ENCODE data around the gene FAM117B.
"Not testable (repeated sequence)": the region's sequence is repeated elsewhere in the genome, so short reads cannot be mapped to it uniquely, and the experiment has no call there.

Gene FAM117B

DNA sequence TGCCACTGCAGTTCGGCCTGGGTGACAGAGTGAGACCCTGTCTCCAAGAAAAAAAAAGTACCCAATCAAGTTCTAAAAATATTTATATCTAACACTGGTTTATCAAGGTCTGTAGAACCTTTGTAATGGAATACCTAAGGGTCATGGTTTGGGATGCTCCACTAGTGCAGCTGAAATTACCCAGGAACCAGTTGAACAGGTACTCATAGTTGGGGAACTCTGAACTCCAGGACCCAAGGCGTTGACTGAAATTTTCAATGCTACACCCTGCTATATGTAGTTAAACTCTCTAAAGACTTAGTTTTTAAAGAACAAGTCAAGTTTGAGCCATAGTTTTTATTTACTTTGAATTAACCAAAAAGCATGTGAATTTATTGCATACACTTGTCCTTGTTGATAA is 55.1 kb downstream of the FAM117B start:
- peaks cover 51% of the 10 kb centered on the region for H4K20me1 ChIP-seq
- no peaks in the 10 kb centered on the region for H3K36me3 ChIP-seq
- H3K27ac ChIP-seq, result no peak overlapping the region
- no peaks in the 10 kb centered on the region for H3K27me3 ChIP-seq
- no peak overlapping the region for H3K4me3 ChIP-seq
- H3K9me3 ChIP-seq, result no peaks in the 10 kb centered on the region
- no peak overlapping the region for H3K4me2 ChIP-seq
- no peak for TF ChIP-seq Cebpa-rat (IDR thresholded peaks at IDR 0.05)
- no peak overlapping the region for H3K9ac ChIP-seq
- no peaks in the 10 kb centered on the region for H3K4me1 ChIP-seq

- Histone ChIP-seq H3K4me1 (no peaks in the 10 kb centered on the region), H3K36me3 (no peaks in the 10 kb centered on the region), H3K9ac (no peak overlapping the region), H3K9me3 (no peaks in the 10 kb centered on the region), H3K4me2 (no peak overlapping the region), H3K27ac (no peak overlapping the region), H4K20me1 (peaks cover 56% of the 10 kb centered on the region), H3K27me3 (no peaks in the 10 kb centered on the region), H3K4me3 (no peak overlapping the region)
- TF ChIP-seq Cebpa-rat (IDR thresholded peaks at IDR 0.05), result no peak
These were observed 55.6 kb downstream of the FAM117B start for GRCh38 chr2:202690321-202690900.

DNA sequence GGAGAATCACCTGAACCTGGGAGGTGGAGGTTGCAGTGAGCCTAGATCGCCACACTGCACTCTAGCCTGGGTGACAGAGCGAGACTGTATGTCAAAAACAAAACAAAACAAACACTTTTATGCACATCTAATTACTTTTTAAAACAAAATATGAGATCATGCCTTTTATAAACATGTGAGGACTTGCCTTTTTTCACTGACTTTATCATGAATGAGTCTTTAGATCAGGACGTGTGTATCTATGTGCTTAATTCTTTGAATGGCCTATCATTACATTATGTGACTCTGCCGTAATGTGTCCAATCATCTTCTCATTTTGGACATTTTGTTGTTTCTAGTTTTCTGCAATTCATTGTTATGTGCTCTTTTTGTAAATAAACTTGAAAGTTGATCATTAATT is 58.7 kb downstream of the FAM117B start:
- Histone ChIP-seq H3K4me1 (no peaks in the 10 kb centered on the region), H3K4me3 (no peak overlapping the region), H3K4me2 (no peak overlapping the region), H3K36me3 (peaks cover 30% of the 10 kb centered on the region), H3K9ac (no peak overlapping the region), H4K20me1 (peaks cover 54% of the 10 kb centered on the region), H3K27me3 (no peaks in the 10 kb centered on the region), H3K27ac (no peak overlapping the region), H3K9me3 (peaks cover 15% of the 10 kb centered on the region; the same call in 1 of the 2 replicates)
- TF ChIP-seq Cebpa-rat (IDR thresholded peaks at IDR 0.05), result no peak

DNA sequence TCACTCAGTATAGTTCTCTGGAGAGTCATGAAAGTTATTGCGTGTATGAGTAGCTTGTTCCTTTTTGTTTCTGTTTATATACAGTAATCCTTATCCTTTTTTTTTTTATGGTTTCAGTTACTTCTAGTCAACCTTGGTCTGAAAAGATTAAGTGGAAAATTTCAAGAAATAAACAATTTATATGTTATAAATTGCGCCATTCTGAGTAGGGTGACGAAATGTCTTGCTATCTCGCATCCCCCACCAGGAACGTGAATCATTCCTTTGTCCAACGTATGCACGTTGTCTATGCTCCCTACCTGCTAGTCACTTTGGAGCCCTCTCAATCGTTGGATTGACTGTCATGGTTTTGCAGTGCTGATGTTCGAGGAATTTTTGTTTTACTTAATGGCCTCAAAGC is 60.4 kb downstream of the FAM117B start:
- H3K9me3 ChIP-seq, result peaks cover 29% of the 10 kb centered on the region
- H3K27me3 ChIP-seq, result no peaks in the 10 kb centered on the region
- H3K4me1 ChIP-seq, result no peaks in the 10 kb centered on the region
- no peak overlapping the region for H3K27ac ChIP-seq
- no peak overlapping the region for H3K9ac ChIP-seq
- H3K4me2 ChIP-seq, result no peak overlapping the region
- H3K4me3 ChIP-seq, result no peak overlapping the region
- peaks cover 39% of the 10 kb centered on the region for H3K36me3 ChIP-seq
- peaks cover 41% of the 10 kb centered on the region for H4K20me1 ChIP-seq
- TF ChIP-seq Cebpa-rat (IDR thresholded peaks at IDR 0.05), result no peak

GRCh38 chr2:202700075-202700901 is 65.5 kb downstream of the FAM117B start:
- Histone ChIP-seq H3K4me2 (no peak overlapping the region), H3K9me3 (peaks cover 50% of the 10 kb centered on the region), H4K20me1 (peaks cover 22% of the 10 kb centered on the region), H3K4me1 (no peaks in the 10 kb centered on the region), H3K36me3 (peaks cover 49% of the 10 kb centered on the region), H3K27ac (no peak overlapping the region), H3K27me3 (no peaks in the 10 kb centered on the region), H3K9ac (no peak overlapping the region), H3K4me3 (no peak overlapping the region)
- no peak for TF ChIP-seq Cebpa-rat (IDR thresholded peaks at IDR 0.05)

DNA sequence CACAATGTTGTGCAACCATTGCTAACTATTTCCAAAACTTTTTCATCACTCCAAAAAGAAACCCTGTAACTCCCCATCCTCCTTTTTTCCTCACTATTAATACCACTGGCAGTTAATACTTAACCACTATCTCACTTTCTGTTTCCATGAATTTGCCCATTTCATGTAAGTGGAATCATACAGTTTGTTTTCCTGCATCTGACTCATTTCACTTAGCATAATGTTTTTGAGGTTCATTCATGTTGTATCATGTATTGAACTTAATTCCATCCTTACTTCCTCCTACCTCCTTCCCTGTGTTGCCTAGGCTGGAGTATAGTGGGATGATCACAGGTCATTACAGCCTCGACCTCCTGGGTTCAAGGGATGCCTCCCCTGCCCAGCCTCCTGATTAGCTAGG is 68.3 kb downstream of the FAM117B start:
- Histone ChIP-seq H3K36me3 (peaks cover 23% of the 10 kb centered on the region), H3K4me3 (no peak overlapping the region), H3K4me2 (no peak overlapping the region)

DNA sequence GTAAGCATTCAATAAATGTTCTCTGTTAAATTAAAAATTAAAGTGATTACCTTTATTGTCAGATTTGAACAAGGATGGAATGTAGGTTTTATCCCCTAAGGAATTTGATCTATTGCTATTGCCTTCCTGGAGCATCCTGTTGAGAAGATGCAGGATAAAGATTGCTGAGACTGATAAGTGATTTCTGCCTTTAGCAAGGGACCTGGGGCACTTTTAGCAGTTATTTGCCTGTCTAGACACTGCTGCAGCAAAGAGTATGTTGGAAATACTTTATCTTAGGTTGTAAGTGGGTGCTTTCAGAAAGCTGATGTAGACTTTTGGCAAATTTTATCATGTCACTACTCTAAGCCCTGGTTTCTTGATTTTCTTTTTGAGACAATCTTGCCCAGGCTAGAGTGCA is 69.5 kb downstream of the FAM117B start:
- Histone ChIP-seq H3K4me1 (no peaks in the 10 kb centered on the region), H3K9me3 (peaks cover 37% of the 10 kb centered on the region), H3K27me3 (no peaks in the 10 kb centered on the region), H3K27ac (no peak overlapping the region), H3K9ac (no peak overlapping the region), H3K36me3 (peaks cover 11% of the 10 kb centered on the region), H3K4me3 (no peak overlapping the region), H3K4me2 (no peak overlapping the region), H4K20me1 (peaks cover 21% of the 10 kb centered on the region)
- no peak for TF ChIP-seq Cebpa-rat (IDR thresholded peaks at IDR 0.05)

More for the DNA sequence above, 68.3 kb downstream of the FAM117B start:
- Histone ChIP-seq H3K9ac (no peak overlapping the region), H3K9me3 (peaks cover 38% of the 10 kb centered on the region), H3K27me3 (no peaks in the 10 kb centered on the region), H3K27ac (no peak overlapping the region), H4K20me1 (peaks cover 17% of the 10 kb centered on the region), H3K4me1 (no peaks in the 10 kb centered on the region)
- no peak; the same call in 1 of the 2 replicates for TF ChIP-seq Cebpa-rat (IDR thresholded peaks at IDR 0.05)

DNA sequence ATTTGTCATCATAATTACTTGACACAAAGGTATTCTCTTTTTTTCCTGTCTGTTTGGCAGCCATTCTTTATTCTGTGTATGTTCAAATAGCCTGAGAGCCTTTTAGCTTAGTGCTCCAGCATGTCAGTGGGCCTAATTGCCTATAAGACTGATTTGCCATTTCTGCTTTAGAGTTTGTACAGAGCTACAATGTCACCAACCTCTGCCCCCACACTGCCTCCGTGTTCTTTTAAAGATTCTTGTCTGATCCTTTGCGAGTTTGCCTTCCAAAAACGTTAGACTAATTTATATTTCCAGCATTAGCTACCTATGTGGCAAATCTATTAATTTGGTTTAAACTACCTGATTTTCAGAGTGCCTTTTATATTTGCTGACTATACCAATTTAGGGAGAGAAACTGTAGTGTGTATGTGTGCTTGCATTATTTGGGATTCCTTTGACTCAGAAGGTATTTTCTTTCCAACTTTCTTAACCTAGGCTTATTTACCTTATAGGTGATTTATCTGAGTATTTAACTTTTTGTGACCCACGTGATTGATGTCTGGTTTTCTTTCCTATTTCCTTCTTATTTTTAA is 70.8 kb downstream of the FAM117B start:
- H3K9ac ChIP-seq, result no peak overlapping the region
- H4K20me1 ChIP-seq, result peaks cover 22% of the 10 kb centered on the region
- H3K4me3 ChIP-seq, result no peak overlapping the region
- H3K4me1 ChIP-seq, result no peaks in the 10 kb centered on the region
- H3K4me2 ChIP-seq, result no peak overlapping the region
- H3K9me3 ChIP-seq, result peaks cover 28% of the 10 kb centered on the region
- peaks cover 9% of the 10 kb centered on the region for H3K36me3 ChIP-seq
- no peak overlapping the region for H3K27ac ChIP-seq
- TF ChIP-seq Cebpa-rat (IDR thresholded peaks at IDR 0.05), result no peak
- no peaks in the 10 kb centered on the region for H3K27me3 ChIP-seq

DNA sequence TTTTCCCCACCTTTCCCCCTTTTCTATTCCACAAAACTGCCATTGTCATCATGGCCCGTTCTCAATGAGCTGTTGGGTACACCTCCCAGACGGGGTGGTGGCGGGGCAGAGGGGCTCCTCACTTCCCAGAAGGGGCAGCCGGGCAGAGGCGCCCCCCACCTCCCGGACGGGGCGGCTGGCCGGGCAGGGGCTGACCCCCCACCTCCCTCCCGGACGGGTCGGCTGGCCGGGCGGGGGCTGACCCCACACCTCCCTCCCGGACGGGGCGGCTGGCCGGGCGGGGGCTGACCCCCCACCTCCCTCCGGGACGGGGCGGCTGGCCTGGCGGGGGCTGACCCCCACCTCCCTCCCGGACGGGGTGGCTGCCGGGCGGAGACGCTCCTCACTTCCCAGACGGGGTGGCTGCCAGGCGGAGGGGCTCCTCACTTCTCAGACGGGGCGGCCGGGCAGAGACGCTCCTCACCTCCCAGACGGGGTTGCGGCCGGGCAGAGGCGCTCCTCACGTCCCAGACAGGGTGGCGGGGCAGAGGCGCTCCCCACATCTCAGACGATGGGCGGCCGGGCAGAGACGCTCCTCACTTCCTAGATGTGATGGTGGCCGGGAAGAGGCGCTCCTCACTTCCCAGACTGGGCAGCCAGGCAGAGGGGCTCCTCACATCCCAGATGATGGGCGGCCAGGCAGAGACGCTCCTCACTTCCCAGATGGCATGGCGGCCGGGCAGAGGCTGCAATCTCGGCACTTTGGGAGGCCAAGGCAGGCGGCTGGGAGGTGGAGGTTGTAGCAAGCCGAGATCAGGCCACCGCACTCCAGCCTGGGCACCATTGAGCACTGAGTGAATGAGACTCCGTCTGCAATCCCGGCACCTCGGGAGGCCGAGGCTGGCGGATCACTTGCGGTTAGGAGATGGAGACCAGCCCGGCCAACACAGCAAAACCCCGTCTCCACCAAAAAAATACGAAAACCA is 80.5 kb downstream of the FAM117B start:
- H3K27me3 ChIP-seq, H4K20me1 ChIP-seq, H3K4me3 ChIP-seq, H3K9ac ChIP-seq, H3K4me1 ChIP-seq, H3K27ac ChIP-seq, H3K4me2 ChIP-seq: not testable (repeated sequence)
- Histone ChIP-seq H3K9me3 (peaks cover 68% of the 10 kb centered on the region), H3K36me3 (peaks cover 15% of the 10 kb centered on the region; the same call in 1 of the 2 replicates)

All from BLaER1 (cell line).